Measurements from ENCODE around the gene NACC1. TPM values are rescaled to one million over a fixed set of nuclear protein-coding genes. Genes with fewer than 3 reads are reported as not detected.
A peak's percentile ranks its signal among the peaks of the same experiment; 100 is the strongest.

Gene NACC1
- total and polyA plus RNA-seq, 2 of the 13 experiments (the other 11 are each of a cell fraction or from before 2014, with no cell fraction given), result 31.8 to 42.3 TPM

GRCh38 chr19:13102666-13103580 is 15.1 kb upstream of the NACC1 start, which contains the start of gene LYL1:
TSS of gene LYL1 (minus strand) at chr19:13102858. CDS start at chr19:13101171, 1,687 bp downstream.
- no peaks in the 10 kb centered on the region; the same call in 1 of the 2 replicates for H4K20me1 ChIP-seq (ENCODE audit: insufficient read depth, low read length)
- 10% methylated on average over 5 of the region's 47 CpGs for WGBS (ENCODE audit: low lambda C conversion rate)
- in situ Hi-C loops (cut with HindIII; ENCODE audit: extremely low pct_ligation_motif_present, low pct_unique_long_range_greater_than_20kb), result no loop called here
- ChIA-PET CTCF (ENCODE audit: low intra/inter-chr PET ratio, low total read pairs) (no interaction called here), POLR2A (interaction anchor here (0.6 to 1.0 kb wide), 2 partner anchors 8 to 12 kb away, joined by 3 to 4 read pairs; no protein-coding TSS in a partner anchor)
- DNase-seq (ENCODE audit: low spot score) (peak; percentile 45), ATAC-seq (peak; percentile 71), FAIRE-seq (no peak)
- no peak within 1 kb of the TSS for H2AFZ ChIP-seq (ENCODE audit: low read length)
- no peaks in the 10 kb centered on the region for H3K9me3 ChIP-seq (ENCODE audit: low read length)
- no TSS peak for BruUV-seq (replicated peaks)
- H3K4me2 ChIP-seq (ENCODE audit: low read depth, low read length), result peak within 1 kb of the TSS; percentile 91
- H3K79me2 ChIP-seq (ENCODE audit: insufficient read depth, low read length), result no peaks in the 10 kb centered on the region
- intact Hi-C loops (cut with micrococcal nuclease; ENCODE audit: unreplicated experiment), result no loop called here
- H3K4me3 ChIP-seq (replicated peaks in 1 of 3; ENCODE audit: insufficient read depth in 1 of 3, low read depth in 2 of 3, low read length in 3 of 3), result peak within 1 kb of the TSS; percentile 24 to 72 (median 53)
- peaks cover 0 to 8% of the 10 kb centered on the region in 2 experiments; a peak in 2 of 5 replicates for H3K36me3 ChIP-seq (replicated peaks in 1 of 2; ENCODE audit: control insufficient read depth in 1 of 2, insufficient read depth in 2 of 2, low read length in 2 of 2)
- H3K27ac ChIP-seq (ENCODE audit: extremely low read length, insufficient read depth, low read length), result peak within 1 kb of the TSS; percentile 70
- no peaks in the 10 kb centered on the region for H3K27me3 ChIP-seq (ENCODE audit: control insufficient read depth in 1 of 2, insufficient read depth in 2 of 2, low read length in 2 of 2)
- H3K4me1 ChIP-seq (ENCODE audit: insufficient read depth, low read length), result peaks cover 20% of the 10 kb centered on the region
- H3K9ac ChIP-seq (ENCODE audit: insufficient read depth, low read depth, low read length), result peak within 1 kb of the TSS; percentile 61
- TF ChIP-seq ZNF776 (CRISPR knock-in tag; IDR thresholded peaks at IDR 0.05), result no peak
- TF ChIP-seq, protein P1, sequence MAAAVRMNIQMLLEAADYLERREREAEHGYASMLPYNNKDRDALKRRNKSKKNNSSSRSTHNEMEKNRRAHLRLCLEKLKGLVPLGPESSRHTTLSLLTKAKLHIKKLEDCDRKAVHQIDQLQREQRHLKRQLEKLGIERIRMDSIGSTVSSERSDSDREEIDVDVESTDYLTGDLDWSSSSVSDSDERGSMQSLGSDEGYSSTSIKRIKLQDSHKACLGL (CRISPR knock-in tag; IDR thresholded peaks at IDR 0.05), result 0 out of 2 replicates have a peak, but pooled peaks have one; percentile 41
- TF ChIP-seq, protein P2, sequence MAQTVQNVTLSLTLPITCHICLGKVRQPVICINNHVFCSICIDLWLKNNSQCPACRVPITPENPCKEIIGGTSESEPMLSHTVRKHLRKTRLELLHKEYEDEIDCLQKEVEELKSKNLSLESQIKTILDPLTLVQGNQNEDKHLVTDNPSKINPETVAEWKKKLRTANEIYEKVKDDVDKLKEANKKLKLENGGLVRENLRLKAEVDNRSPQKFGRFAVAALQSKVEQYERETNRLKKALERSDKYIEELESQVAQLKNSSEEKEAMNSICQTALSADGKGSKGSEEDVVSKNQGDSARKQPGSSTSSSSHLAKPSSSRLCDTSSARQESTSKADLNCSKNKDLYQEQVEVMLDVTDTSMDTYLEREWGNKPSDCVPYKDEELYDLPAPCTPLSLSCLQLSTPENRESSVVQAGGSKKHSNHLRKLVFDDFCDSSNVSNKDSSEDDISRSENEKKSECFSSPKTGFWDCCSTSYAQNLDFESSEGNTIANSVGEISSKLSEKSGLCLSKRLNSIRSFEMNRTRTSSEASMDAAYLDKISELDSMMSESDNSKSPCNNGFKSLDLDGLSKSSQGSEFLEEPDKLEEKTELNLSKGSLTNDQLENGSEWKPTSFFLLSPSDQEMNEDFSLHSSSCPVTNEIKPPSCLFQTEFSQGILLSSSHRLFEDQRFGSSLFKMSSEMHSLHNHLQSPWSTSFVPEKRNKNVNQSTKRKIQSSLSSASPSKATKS (CRISPR knock-in tag; IDR thresholded peaks at IDR 0.05), result no peak
- TF ChIP-seq PHF21A (CRISPR knock-in tag; IDR thresholded peaks at IDR 0.05), result peak; percentile 40; the same call in 1 of the 2 replicates
- peak; percentile 72 for TF ChIP-seq ARID4A (CRISPR knock-in tag; IDR thresholded peaks at IDR 0.05; ENCODE audit: borderline replicate concordance)
- TF ChIP-seq PHB2 (IDR thresholded peaks at IDR 0.05; ENCODE audit: partially characterized antibody), result no peak
- TF ChIP-seq ZNF746 (CRISPR knock-in tag; IDR thresholded peaks at IDR 0.05), result peak; percentile 54; the same call in 1 of the 2 replicates
- TF ChIP-seq ZNF724P (CRISPR knock-in tag; IDR thresholded peaks at IDR 0.05; ENCODE audit: borderline replicate concordance), result 0 out of 2 replicates have a peak, but pooled peaks have one; percentile 17
- TF ChIP-seq TCF7L2 (IDR thresholded peaks at IDR 0.05; ENCODE audit: low read depth, low read length), result no peak
- no peak for TF ChIP-seq ZNF362 (CRISPR knock-in tag; IDR thresholded peaks at IDR 0.05; ENCODE audit: borderline replicate concordance)
- peak; percentile 70; the same call in 1 of the 2 replicates for TF ChIP-seq TBX2 (CRISPR knock-in tag; IDR thresholded peaks at IDR 0.05; ENCODE audit: borderline replicate concordance)
- peak; percentile 72; the same call in 1 of the 2 replicates for TF ChIP-seq SP5 (CRISPR knock-in tag; IDR thresholded peaks at IDR 0.05; ENCODE audit: borderline replicate concordance, low read depth)
- 0 out of 2 replicates have a peak, but pooled peaks have one; percentile 4 for TF ChIP-seq PHF20 (CRISPR knock-in tag; IDR thresholded peaks at IDR 0.05)

All from HepG2 (cell line).